HEK293 (cell line): ENCODE data around the gene KPNA6.

ENCODE experiments used
- CTCF ChIA-PET: fragments of 350-600 bp; formaldehyde crosslinking; extraction: SDS; loops from one replicate; lab custom pipeline; 2021; ENCODE audit warnings: antibody characterized with exemption; lab: Yijun Ruan, JAX
- POLR2A ChIA-PET: fragments of 300-600 bp; formaldehyde crosslinking; extraction: SDS; loops from one replicate; lab custom pipeline; 2020; ENCODE audit warnings: antibody characterized with exemption, inconsistent platforms; lab: Yijun Ruan, JAX
- H3K27ac ChIP-seq: fragments of 200-500 bp; sonication (Bioruptor generic); 2 replicates; pipeline ENCODE4 v1.5.1; 2014; ENCODE audit warnings: low read depth, low read length, control low read depth, inconsistent platforms; ENCODE audit errors: extremely low read depth
- H3K36me3 ChIP-seq, 2 experiments: fragments of 200-500 bp in 1 of 2; sonication (Bioruptor generic) in 1 of 2; 1 replicate in 1 of 2; 2 replicates in 1 of 2; pipeline ENCODE4 v1.5.1; 2014 to 2017; ENCODE audit warnings: inconsistent platforms in 2 of 2, low read length in 2 of 2; ENCODE audit not compliant: control insufficient read depth in 2 of 2, insufficient read depth in 1 of 2
- H3K4me1 ChIP-seq: fragments of 200-500 bp; sonication (Bioruptor generic); 2 replicates; pipeline ENCODE4 v1.5.1; 2014; ENCODE audit warnings: mild to moderate bottlenecking, low read length, inconsistent platforms; ENCODE audit not compliant: control insufficient read depth, insufficient read depth
- H3K4me3 ChIP-seq: 2 replicates; pipeline ENCODE4 v1.5.1; 2011; ENCODE audit warnings: low read depth, mild to moderate bottlenecking, control low read depth, low read length, moderate library complexity
- H3K9me3 ChIP-seq: fragments of 200-500 bp; sonication (Bioruptor generic); 2 replicates; pipeline ENCODE4 v1.5.1; 2014; ENCODE audit warnings: low read depth, low read length, inconsistent platforms; ENCODE audit not compliant: control insufficient read depth, insufficient read depth
- HIC1 ChIP-seq: fragments of 450-650 bp; formaldehyde crosslinking; IDR thresholded peaks from 2 replicates; pipeline ENCODE4 v1.5.1; 2016; ENCODE audit warnings: missing biosample characterization, missing genetic modification characterization
- HOXC10 ChIP-seq: sonication (generic); formaldehyde crosslinking; IDR thresholded peaks from 2 replicates; pipeline ENCODE4 v1.8.1; 2023; ENCODE audit warnings: mild to moderate bottlenecking, missing genetic modification reagents
- KLF9 ChIP-seq: fragments of 450-650 bp; formaldehyde crosslinking; IDR thresholded peaks from 2 replicates; pipeline ENCODE4 v1.5.1; 2016; ENCODE audit warnings: missing biosample characterization, missing genetic modification characterization, low read depth
- MYNN ChIP-seq: fragments of 450-650 bp; formaldehyde crosslinking; IDR thresholded peaks from 2 replicates; pipeline ENCODE4 v1.5.1; 2016; ENCODE audit warnings: missing biosample characterization, missing genetic modification characterization, borderline replicate concordance
- MZF1 ChIP-seq: fragments of 450-650 bp; formaldehyde crosslinking; IDR thresholded peaks from 2 replicates; pipeline ENCODE4 v1.5.1; 2017; ENCODE audit warnings: missing biosample characterization, missing genetic modification characterization, borderline replicate concordance
- SP7 ChIP-seq: fragments of 450-650 bp; formaldehyde crosslinking; IDR thresholded peaks from 2 replicates; pipeline ENCODE4 v1.5.1; 2016; ENCODE audit warnings: missing biosample characterization, missing genetic modification characterization
- ZBTB21 ChIP-seq: fragments of 450-650 bp; formaldehyde crosslinking; IDR thresholded peaks from 2 replicates; pipeline ENCODE4 v1.5.1; 2017; ENCODE audit warnings: missing biosample characterization, missing genetic modification characterization
- ZBTB7A ChIP-seq: fragments of 450-650 bp; formaldehyde crosslinking; IDR thresholded peaks from 2 replicates; pipeline ENCODE4 v1.5.1; 2016; ENCODE audit warnings: low read depth, missing biosample characterization, missing genetic modification characterization
- ZFHX2 ChIP-seq: fragments of 450-650 bp; formaldehyde crosslinking; conservative IDR thresholded peaks from 2 replicates; pipeline ENCODE4 v1.5.1; 2016; ENCODE audit warnings: missing biosample characterization, missing genetic modification characterization
- ZNF112 ChIP-seq: fragments of 450-650 bp; formaldehyde crosslinking; IDR thresholded peaks from 2 replicates; pipeline ENCODE4 v1.5.0; 2017; ENCODE audit warnings: missing biosample characterization, missing genetic modification characterization
- ZNF121 ChIP-seq: fragments of 450-650 bp; formaldehyde crosslinking; IDR thresholded peaks from 2 replicates; pipeline ENCODE4 v1.5.1; 2016; ENCODE audit warnings: missing biosample characterization, missing genetic modification characterization
- ZNF211 ChIP-seq: fragments of 450-650 bp; formaldehyde crosslinking; IDR thresholded peaks from 2 replicates; pipeline ENCODE4 v1.5.1; 2016; ENCODE audit warnings: low read depth, missing biosample characterization, missing genetic modification characterization
- ZNF214 ChIP-seq: fragments of 450-650 bp; formaldehyde crosslinking; IDR thresholded peaks from 2 replicates; pipeline ENCODE4 v1.5.1; 2017; ENCODE audit warnings: missing biosample characterization, mild to moderate bottlenecking, missing genetic modification characterization, borderline replicate concordance
- ZNF280D ChIP-seq: fragments of 450-650 bp; formaldehyde crosslinking; IDR thresholded peaks from 2 replicates; pipeline ENCODE4 v1.5.1; 2016; ENCODE audit warnings: missing biosample characterization, missing genetic modification characterization
- ZNF292 ChIP-seq: fragments of 450-650 bp; formaldehyde crosslinking; IDR thresholded peaks from 2 replicates; pipeline ENCODE4 v1.5.1; 2016; ENCODE audit warnings: low read depth, missing biosample characterization, missing genetic modification characterization, borderline replicate concordance
- ZNF426 ChIP-seq: fragments of 450-650 bp; formaldehyde crosslinking; IDR thresholded peaks from 2 replicates; pipeline ENCODE4 v1.5.1; 2017; ENCODE audit warnings: missing biosample characterization, missing genetic modification characterization, mild to moderate bottlenecking, inconsistent platforms, moderate library complexity
- ZNF600 ChIP-seq: fragments of 450-650 bp; formaldehyde crosslinking; IDR thresholded peaks from 2 replicates; pipeline ENCODE4 v1.5.1; 2016; ENCODE audit warnings: missing biosample characterization, missing genetic modification characterization
- TF ChIP-seq, protein P1 (sequence below): fragments of 450-650 bp; formaldehyde crosslinking; IDR thresholded peaks from 2 replicates; pipeline ENCODE4 v1.5.1; 2016; ENCODE audit warnings: missing biosample characterization, missing genetic modification characterization, borderline replicate concordance
- TF ChIP-seq, protein P2 (sequence below): fragments of 450-650 bp; formaldehyde crosslinking; IDR thresholded peaks from 2 replicates; pipeline ENCODE4 v1.5.1; 2016; ENCODE audit warnings: missing biosample characterization, missing genetic modification characterization
- TF ChIP-seq, protein P3 (sequence below): fragments of 450-650 bp; formaldehyde crosslinking; IDR thresholded peaks from 2 replicates; pipeline ENCODE4 v1.5.1; 2016; ENCODE audit warnings: missing biosample characterization, missing genetic modification characterization, low read depth

The KPNA6 gene

DNA sequence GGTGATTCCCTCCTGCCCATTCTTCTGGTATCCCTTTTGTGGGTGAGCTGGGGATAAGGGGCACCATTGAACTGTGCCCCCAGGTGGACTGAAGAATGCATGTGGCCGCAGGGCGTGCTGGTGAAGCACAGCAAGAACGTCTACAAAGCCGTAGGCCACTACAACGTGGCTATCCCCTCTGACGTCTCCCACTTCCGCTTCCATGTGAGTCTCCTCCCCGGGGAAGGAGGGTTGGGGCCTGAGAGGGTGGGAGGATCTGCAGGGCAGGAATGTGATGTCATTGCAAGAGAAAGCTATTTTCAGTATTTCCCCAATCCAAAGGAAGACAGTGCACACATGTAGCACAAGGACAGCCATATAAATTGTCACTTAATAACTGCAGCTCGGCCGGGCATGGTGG, 7.5 kb upstream of the KPNA6 start:
- TF ChIP-seq, protein P1, sequence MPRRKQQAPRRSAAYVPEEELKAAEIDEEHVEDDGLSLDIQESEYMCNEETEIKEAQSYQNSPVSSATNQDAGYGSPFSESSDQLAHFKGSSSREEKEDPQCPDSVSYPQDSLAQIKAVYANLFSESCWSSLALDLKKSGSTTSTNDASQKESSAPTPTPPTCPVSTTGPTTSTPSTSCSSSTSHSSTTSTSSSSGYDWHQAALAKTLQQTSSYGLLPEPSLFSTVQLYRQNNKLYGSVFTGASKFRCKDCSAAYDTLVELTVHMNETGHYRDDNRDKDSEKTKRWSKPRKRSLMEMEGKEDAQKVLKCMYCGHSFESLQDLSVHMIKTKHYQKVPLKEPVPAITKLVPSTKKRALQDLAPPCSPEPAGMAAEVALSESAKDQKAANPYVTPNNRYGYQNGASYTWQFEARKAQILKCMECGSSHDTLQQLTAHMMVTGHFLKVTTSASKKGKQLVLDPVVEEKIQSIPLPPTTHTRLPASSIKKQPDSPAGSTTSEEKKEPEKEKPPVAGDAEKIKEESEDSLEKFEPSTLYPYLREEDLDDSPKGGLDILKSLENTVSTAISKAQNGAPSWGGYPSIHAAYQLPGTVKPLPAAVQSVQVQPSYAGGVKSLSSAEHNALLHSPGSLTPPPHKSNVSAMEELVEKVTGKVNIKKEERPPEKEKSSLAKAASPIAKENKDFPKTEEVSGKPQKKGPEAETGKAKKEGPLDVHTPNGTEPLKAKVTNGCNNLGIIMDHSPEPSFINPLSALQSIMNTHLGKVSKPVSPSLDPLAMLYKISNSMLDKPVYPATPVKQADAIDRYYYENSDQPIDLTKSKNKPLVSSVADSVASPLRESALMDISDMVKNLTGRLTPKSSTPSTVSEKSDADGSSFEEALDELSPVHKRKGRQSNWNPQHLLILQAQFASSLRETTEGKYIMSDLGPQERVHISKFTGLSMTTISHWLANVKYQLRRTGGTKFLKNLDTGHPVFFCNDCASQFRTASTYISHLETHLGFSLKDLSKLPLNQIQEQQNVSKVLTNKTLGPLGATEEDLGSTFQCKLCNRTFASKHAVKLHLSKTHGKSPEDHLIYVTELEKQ: no peak
- TF ChIP-seq ZNF214 (tag by site-specific recombination) (no peak), ZNF211 (tag by site-specific recombination) (no peak), ZFHX2 (tag by site-specific recombination) (no peak), ZNF600 (tag by site-specific recombination) (no peak), MZF1 (tag by site-specific recombination) (no peak), ZNF426 (no peak), ZBTB21 (tag by site-specific recombination) (no peak), ZBTB7A (tag by site-specific recombination) (no peak), HOXC10 (CRISPR knock-in tag) (no peak), SP7 (tag by site-specific recombination) (no peak), HIC1 (tag by site-specific recombination) (no peak), ZNF112 (no peak), ZNF121 (tag by site-specific recombination) (no peak), ZNF292 (tag by site-specific recombination) (no peak), MYNN (tag by site-specific recombination) (no peak), ZNF280D (tag by site-specific recombination) (no peak), KLF9 (tag by site-specific recombination) (no peak)
- TF ChIP-seq, protein P2, sequence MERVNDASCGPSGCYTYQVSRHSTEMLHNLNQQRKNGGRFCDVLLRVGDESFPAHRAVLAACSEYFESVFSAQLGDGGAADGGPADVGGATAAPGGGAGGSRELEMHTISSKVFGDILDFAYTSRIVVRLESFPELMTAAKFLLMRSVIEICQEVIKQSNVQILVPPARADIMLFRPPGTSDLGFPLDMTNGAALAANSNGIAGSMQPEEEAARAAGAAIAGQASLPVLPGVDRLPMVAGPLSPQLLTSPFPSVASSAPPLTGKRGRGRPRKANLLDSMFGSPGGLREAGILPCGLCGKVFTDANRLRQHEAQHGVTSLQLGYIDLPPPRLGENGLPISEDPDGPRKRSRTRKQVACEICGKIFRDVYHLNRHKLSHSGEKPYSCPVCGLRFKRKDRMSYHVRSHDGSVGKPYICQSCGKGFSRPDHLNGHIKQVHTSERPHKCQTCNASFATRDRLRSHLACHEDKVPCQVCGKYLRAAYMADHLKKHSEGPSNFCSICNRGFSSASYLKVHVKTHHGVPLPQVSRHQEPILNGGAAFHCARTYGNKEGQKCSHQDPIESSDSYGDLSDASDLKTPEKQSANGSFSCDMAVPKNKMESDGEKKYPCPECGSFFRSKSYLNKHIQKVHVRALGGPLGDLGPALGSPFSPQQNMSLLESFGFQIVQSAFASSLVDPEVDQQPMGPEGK (tag by site-specific recombination): no peak
- TF ChIP-seq, protein P3, sequence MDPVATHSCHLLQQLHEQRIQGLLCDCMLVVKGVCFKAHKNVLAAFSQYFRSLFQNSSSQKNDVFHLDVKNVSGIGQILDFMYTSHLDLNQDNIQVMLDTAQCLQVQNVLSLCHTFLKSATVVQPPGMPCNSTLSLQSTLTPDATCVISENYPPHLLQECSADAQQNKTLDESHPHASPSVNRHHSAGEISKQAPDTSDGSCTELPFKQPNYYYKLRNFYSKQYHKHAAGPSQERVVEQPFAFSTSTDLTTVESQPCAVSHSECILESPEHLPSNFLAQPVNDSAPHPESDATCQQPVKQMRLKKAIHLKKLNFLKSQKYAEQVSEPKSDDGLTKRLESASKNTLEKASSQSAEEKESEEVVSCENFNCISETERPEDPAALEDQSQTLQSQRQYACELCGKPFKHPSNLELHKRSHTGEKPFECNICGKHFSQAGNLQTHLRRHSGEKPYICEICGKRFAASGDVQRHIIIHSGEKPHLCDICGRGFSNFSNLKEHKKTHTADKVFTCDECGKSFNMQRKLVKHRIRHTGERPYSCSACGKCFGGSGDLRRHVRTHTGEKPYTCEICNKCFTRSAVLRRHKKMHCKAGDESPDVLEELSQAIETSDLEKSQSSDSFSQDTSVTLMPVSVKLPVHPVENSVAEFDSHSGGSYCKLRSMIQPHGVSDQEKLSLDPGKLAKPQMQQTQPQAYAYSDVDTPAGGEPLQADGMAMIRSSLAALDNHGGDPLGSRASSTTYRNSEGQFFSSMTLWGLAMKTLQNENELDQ (tag by site-specific recombination): no peak
- Histone ChIP-seq H3K4me1 (no peaks in the 10 kb centered on the region), H3K36me3 (peaks cover 0 to 53% of the 10 kb centered on the region in 2 experiments; a peak in 2 of 3 replicates), H3K9me3 (no peaks in the 10 kb centered on the region), H3K4me3 (no peak overlapping the region), H3K27ac (no peak overlapping the region)
- POLR2A ChIA-PET: interaction anchor here (0.6 to 2.1 kb wide), 2 partner anchors 24 to 27 kb away, joined by 6 to 7 read pairs; partner anchors contain the start of gene TMEM39B
- CTCF ChIA-PET: no interaction called here
